CD8-positive, alpha-beta memory T cell (primary cell): ENCODE measurements around the gene HPS6. TPM values are rescaled to one million over a fixed set of nuclear protein-coding genes. Genes with fewer than 3 reads are reported as not detected.
A peak's percentile ranks its signal among the peaks of the same experiment; 100 is the strongest.
"Not testable (repeated sequence)": the region's sequence is repeated elsewhere in the genome, so short reads cannot be mapped to it uniquely, and the experiment has no call there.

ENCODE experiments used
- CTCF ChIA-PET: fragments of 350-600 bp; sonication (Branson Sonifier 250); formaldehyde crosslinking; loops from one replicate; lab custom pipeline; 2021; ENCODE audit warnings: antibody characterized with exemption; lab: Charles Lee
- POLR2A ChIA-PET: fragments of 350-600 bp; sonication (Branson Sonifier 250); formaldehyde crosslinking; loops from one replicate; lab custom pipeline; 2021; ENCODE audit warnings: antibody characterized with exemption; lab: Charles Lee
- DNase-seq, 5 donors: peaks; one replicate each; pipeline versions ENCODE4 v3.0.0 to v3.0.0-alpha.2; 2020 to 2022; ENCODE audit warnings: mixed read lengths in 1 of 5
- H3K27ac ChIP-seq: one replicate; pipeline ENCODE4 v1.7.0; 2013; ENCODE audit warnings: low read depth, mild to moderate bottlenecking, low read length, moderate library complexity
- H3K27me3 ChIP-seq: 2 replicates; pipeline ENCODE4 v1.7.0; 2013; ENCODE audit warnings: low read length, mild to moderate bottlenecking; ENCODE audit not compliant: insufficient read depth, poor library complexity, severe bottlenecking
- H3K36me3 ChIP-seq: 2 replicates; pipeline ENCODE4 v1.7.0; 2013; ENCODE audit warnings: mild to moderate bottlenecking, low read length, moderate library complexity; ENCODE audit not compliant: insufficient read depth
- H3K4me1 ChIP-seq: 2 replicates; pipeline ENCODE4 v1.7.0; 2013; ENCODE audit warnings: mild to moderate bottlenecking, low read length, moderate library complexity; ENCODE audit not compliant: insufficient read depth
- H3K4me3 ChIP-seq: 2 replicates; pipeline ENCODE4 v1.7.0; 2013; ENCODE audit warnings: mild to moderate bottlenecking, low read length
- H3K9me3 ChIP-seq: 2 replicates; pipeline ENCODE4 v1.7.0; 2013; ENCODE audit warnings: mild to moderate bottlenecking, low read length
- H3K27ac Mint-ChIP-seq, 8 donors: one replicate each; pipeline ENCODE4 v1.8.0; 2020 to 2021; ENCODE audit warnings: mixed read lengths in 8 of 8, mild to moderate bottlenecking in 6 of 8, inconsistent platforms in 3 of 8, moderate library complexity in 3 of 8
- H3K27me3 Mint-ChIP-seq, 2 donors: one replicate each; pipeline ENCODE4 v1.8.0; 2020 to 2021; ENCODE audit warnings: mixed read lengths in 2 of 2, mild to moderate bottlenecking in 1 of 2, moderate library complexity in 1 of 2
- H3K36me3 Mint-ChIP-seq, 3 donors: one replicate each; pipeline ENCODE4 v1.8.0; 2020 to 2021; ENCODE audit warnings: mixed read lengths in 3 of 3, inconsistent platforms in 1 of 3, mild to moderate bottlenecking in 1 of 3
- H3K4me1 Mint-ChIP-seq, 3 donors: one replicate each; pipeline ENCODE4 v1.8.0; 2020 to 2021; ENCODE audit warnings: mixed read lengths in 3 of 3, inconsistent platforms in 1 of 3, mild to moderate bottlenecking in 1 of 3
- H3K4me3 Mint-ChIP-seq, 7 donors: one replicate each; pipeline ENCODE4 v1.8.0; 2020 to 2021; ENCODE audit warnings: mixed read lengths in 7 of 7, mild to moderate bottlenecking in 6 of 7, moderate library complexity in 4 of 7, inconsistent platforms in 2 of 7
- H3K9me3 Mint-ChIP-seq, 5 donors: one replicate each; pipeline ENCODE4 v1.8.0; 2020 to 2022; ENCODE audit warnings: mixed read lengths in 5 of 5, mild to moderate bottlenecking in 3 of 5, moderate library complexity in 2 of 5, inconsistent platforms in 1 of 5
- polyA plus RNA-seq: library from polyadenylated mRNA; unstranded; fragments of 300-500 nt; fragmentation: Illumina TruSeq; gene quantifications from one replicate; pipeline ENCODE4 v1.2.3, GENCODE V29; 2021
- total RNA-seq, 2 experiments: library from RNA; stranded (reverse); gene quantifications; one replicate each; pipeline ENCODE4 v1.2.3, GENCODE V29; 2021

The HPS6 gene
- 10 to 100 TPM; 25.3 to 27.0 TPM for total RNA-seq
- polyA plus RNA-seq = 30.4 TPM

GRCh38 chr10:102064868-102065560 lies at the start of gene HPS6:
Gene HPS6, plus strand, starts transcription at chr10:102065349. Its CDS starts 126 bp downstream, at chr10:102065475.
- peaks cover 0 to 23% (median 0%) of the 10 kb centered on the region in 3 donors for H3K36me3 Mint-ChIP-seq
- Histone ChIP-seq H3K27ac (peak within 1 kb of the TSS; percentile 86), H3K9me3 (no peaks in the 10 kb centered on the region), H3K4me1 (peaks cover 31% of the 10 kb centered on the region), H3K36me3 (no peaks in the 10 kb centered on the region), H3K27me3 (no peaks in the 10 kb centered on the region), H3K4me3 (peak within 1 kb of the TSS; percentile 77)
- peaks cover 0 to 6% of the 10 kb centered on the region in 2 donors for H3K27me3 Mint-ChIP-seq
- H3K4me3 Mint-ChIP-seq = peak within 1 kb of the TSS; percentile 85 to 93 (median 88)
- peak; percentile 84 to 91 (median 86) for DNase-seq
- no peaks in the 10 kb centered on the region for H3K9me3 Mint-ChIP-seq
- H3K27ac Mint-ChIP-seq = peak within 1 kb of the TSS; percentile 87 to 99 (median 96)
- CTCF ChIA-PET = interaction anchor here (0.9 to 2.2 kb wide), 4 partner anchors 10 to 224 kb away, joined by 3 to 6 read pairs (median 4); no protein-coding TSS in a partner anchor
- POLR2A ChIA-PET = interaction anchor here (0.9 to 3.0 kb wide), 2 partner anchors 10 to 87 kb away, joined by 3 to 13 read pairs; partner anchors contain the start of gene ARMH3
- H3K4me1 Mint-ChIP-seq = peaks cover 24 to 51% (median 39%) of the 10 kb centered on the region in 3 donors

- no peak overlapping the region for H3K4me3 Mint-ChIP-seq
- no peaks in the 10 kb centered on the region for H3K4me1 ChIP-seq
- H3K36me3 ChIP-seq = peaks cover 9% of the 10 kb centered on the region
- no peak overlapping the region for H3K27ac ChIP-seq
- peaks cover 5 to 61% (median 14%) of the 10 kb centered on the region in 3 donors for H3K36me3 Mint-ChIP-seq
- DNase-seq = no peak
- ChIA-PET CTCF (interaction anchor here (2.1 kb wide), 1 partner anchor 175 kb away, joined by 6 read pairs; no protein-coding TSS in a partner anchor), POLR2A (no interaction called here)
- H3K4me1 Mint-ChIP-seq = peaks cover 0 to 3% (median 0%) of the 10 kb centered on the region in 3 donors
- H3K27me3 Mint-ChIP-seq = no peaks in the 10 kb centered on the region
- H3K9me3 Mint-ChIP-seq = no peaks in the 10 kb centered on the region
- H3K27ac Mint-ChIP-seq = peak overlapping the region in 2 of 8 donors; percentile 11 to 22
- H3K27me3 ChIP-seq = no peaks in the 10 kb centered on the region
- H3K9me3 ChIP-seq = no peaks in the 10 kb centered on the region
- H3K4me3 ChIP-seq = no peak overlapping the region
Measured at GRCh38 chr10:102016416-102016815, 48.7 kb upstream of the HPS6 start.

GRCh38 chr10:102017295-102017694 lies 47.9 kb upstream of the HPS6 start:
- CTCF ChIA-PET = interaction anchor here (1.0 to 1.7 kb wide), 3 partner anchors 22 to 176 kb away, joined by 3 to 6 read pairs (median 4); no protein-coding TSS in a partner anchor
- POLR2A ChIA-PET = no interaction called here
- Histone ChIP-seq H3K4me1 (no peaks in the 10 kb centered on the region), H3K36me3 (peaks cover 9% of the 10 kb centered on the region), H3K9me3 (no peaks in the 10 kb centered on the region), H3K27ac (no peak overlapping the region), H3K27me3 (no peaks in the 10 kb centered on the region), H3K4me3 (no peak overlapping the region)
- Mint-ChIP-seq H3K9me3 (no peaks in the 10 kb centered on the region), H3K27me3 (no peaks in the 10 kb centered on the region), H3K4me3 (no peak overlapping the region), H3K36me3 (peaks cover 9 to 57% (median 14%) of the 10 kb centered on the region in 3 donors), H3K4me1 (peaks cover 0 to 4% (median 3%) of the 10 kb centered on the region in 3 donors), H3K27ac (peak overlapping the region in 1 of 8 donors; percentile 39)
- DNase-seq = no peak

- CTCF ChIA-PET = interaction anchor here (0.7 to 3.3 kb wide), 2 partner anchors 11 to 147 kb away, joined by 3 to 21 read pairs; no protein-coding TSS in a partner anchor
- POLR2A ChIA-PET = interaction anchor here (0.7 kb wide), 1 partner anchor 227 kb away, joined by 3 read pairs; no protein-coding TSS in a partner anchor
- Histone ChIP-seq H3K4me1 (no peaks in the 10 kb centered on the region), H3K4me3 (no peak overlapping the region), H3K9me3 (no peaks in the 10 kb centered on the region), H3K27me3 (no peaks in the 10 kb centered on the region), H3K27ac (no peak overlapping the region), H3K36me3 (peaks cover under 1% of the 10 kb centered on the region)
- H3K27me3 Mint-ChIP-seq = no peaks in the 10 kb centered on the region
- no peak overlapping the region for H3K4me3 Mint-ChIP-seq
- no peak for DNase-seq
- peaks cover 0 to 4% (median 3%) of the 10 kb centered on the region in 3 donors for H3K4me1 Mint-ChIP-seq
- H3K36me3 Mint-ChIP-seq = peaks cover 12 to 58% (median 19%) of the 10 kb centered on the region in 3 donors
- H3K9me3 Mint-ChIP-seq = no peaks in the 10 kb centered on the region
- H3K27ac Mint-ChIP-seq = peak overlapping the region in 2 of 8 donors; percentile 60 to 68
Measured at GRCh38 chr10:102020938-102021337, 44.2 kb upstream of the HPS6 start.

GRCh38 chr10:102024799-102025198 lies 40.4 kb upstream of the HPS6 start:
- H3K4me1 Mint-ChIP-seq = peaks cover 0 to 4% (median 3%) of the 10 kb centered on the region in 3 donors
- Histone ChIP-seq H3K4me1 (no peaks in the 10 kb centered on the region), H3K9me3 (no peaks in the 10 kb centered on the region), H3K4me3 (no peak overlapping the region), H3K27ac (no peak overlapping the region), H3K27me3 (no peaks in the 10 kb centered on the region), H3K36me3 (peaks cover 13% of the 10 kb centered on the region)
- ChIA-PET POLR2A (no interaction called here), CTCF (interaction anchor here (1.0 kb wide), 1 partner anchor 15 kb away, joined by 3 read pairs; no protein-coding TSS in a partner anchor)
- H3K9me3 Mint-ChIP-seq = no peaks in the 10 kb centered on the region
- no peaks in the 10 kb centered on the region for H3K27me3 Mint-ChIP-seq
- peak overlapping the region in 1 of 8 donors; percentile 25 for H3K27ac Mint-ChIP-seq
- H3K36me3 Mint-ChIP-seq = peaks cover 12 to 68% (median 13%) of the 10 kb centered on the region in 3 donors
- DNase-seq = no peak
- no peak overlapping the region for H3K4me3 Mint-ChIP-seq

- ChIA-PET CTCF (no interaction called here), POLR2A (no interaction called here)
- Mint-ChIP-seq H3K27ac (no peak overlapping the region), H3K4me1 (no peaks in the 10 kb centered on the region), H3K9me3 (no peaks in the 10 kb centered on the region), H3K4me3 (no peak overlapping the region), H3K27me3 (no peaks in the 10 kb centered on the region), H3K36me3 (peaks cover 3 to 83% (median 15%) of the 10 kb centered on the region in 3 donors)
- Histone ChIP-seq H3K27ac (no peak overlapping the region), H3K27me3 (no peaks in the 10 kb centered on the region), H3K4me1 (no peaks in the 10 kb centered on the region), H3K36me3 (peaks cover 13% of the 10 kb centered on the region), H3K9me3 (no peaks in the 10 kb centered on the region), H3K4me3 (no peak overlapping the region)
- no peak for DNase-seq
Measured at GRCh38 chr10:102027261-102027660, 37.9 kb upstream of the HPS6 start.

- H3K9me3 ChIP-seq = no peaks in the 10 kb centered on the region
- DNase-seq = no peak
- H3K9me3 Mint-ChIP-seq = no peaks in the 10 kb centered on the region
- peaks cover 5 to 70% (median 21%) of the 10 kb centered on the region in 3 donors for H3K36me3 Mint-ChIP-seq
- H3K27me3 ChIP-seq = no peaks in the 10 kb centered on the region
- no peak overlapping the region for H3K4me3 Mint-ChIP-seq
- POLR2A ChIA-PET = no interaction called here
- no peaks in the 10 kb centered on the region for H3K4me1 Mint-ChIP-seq
- H3K4me3 ChIP-seq = no peak overlapping the region
- H3K36me3 ChIP-seq = no peaks in the 10 kb centered on the region
- no peak overlapping the region for H3K27ac Mint-ChIP-seq
- H3K27me3 Mint-ChIP-seq = no peaks in the 10 kb centered on the region
- CTCF ChIA-PET = interaction anchor here (1.1 kb wide), 1 partner anchor 39 kb away, joined by 4 read pairs; no protein-coding TSS in a partner anchor
- H3K27ac ChIP-seq = no peak overlapping the region
- H3K4me1 ChIP-seq = no peaks in the 10 kb centered on the region
Measured at GRCh38 chr10:102033787-102034186, 31.4 kb upstream of the HPS6 start.

GRCh38 chr10:102035807-102036206 lies 29.3 kb upstream of the HPS6 start:
- H3K4me1 Mint-ChIP-seq, H3K27me3 Mint-ChIP-seq, H3K27me3 ChIP-seq, POLR2A ChIA-PET, H3K9me3 Mint-ChIP-seq, H3K36me3 ChIP-seq, H3K9me3 ChIP-seq, H3K4me3 Mint-ChIP-seq, DNase-seq, H3K4me1 ChIP-seq, H3K27ac ChIP-seq, H3K4me3 ChIP-seq, CTCF ChIA-PET: not testable (repeated sequence)
- Mint-ChIP-seq H3K27ac (peak overlapping the region in 1 of 8 donors; percentile 43), H3K36me3 (peaks cover 5 to 68% (median 18%) of the 10 kb centered on the region in 3 donors)
